IMR-90 (cell line): ENCODE measurements around the gene PKP4. TPM values are rescaled to one million over a fixed set of nuclear protein-coding genes. Genes with fewer than 3 reads are reported as not detected.

ENCODE experiments used
- ATAC-seq: fragments of 200-7000 bp; cut with Tn5 transposase; 2 replicates; pipeline ENCODE4 v1.9.1; 2020; ENCODE audit warnings: low read depth, mild to moderate bottlenecking, moderate library complexity
- BruUV-seq: library from RNA; stranded (reverse); fragments of 400-500 nt; replicated peaks from 2 replicates; lab custom pipeline; 2021; lab: Mats Ljungman, UMichigan
- CTCF ChIA-PET: fragments of 300-600 bp; formaldehyde crosslinking; extraction: SDS; loops from one replicate; lab custom pipeline; 2021; ENCODE audit warnings: antibody characterized with exemption; lab: Yijun Ruan, JAX
- POLR2A ChIA-PET: fragments of 300-600 bp; sonication (Branson Sonifier 250); formaldehyde crosslinking; loops from one replicate; lab custom pipeline; 2022; ENCODE audit warnings: antibody characterized with exemption; ENCODE audit not compliant: unreplicated experiment; lab: Charles Lee
- DNase-seq: peaks from one replicate; pipeline ENCODE4 v3.0.0; 2013
- H2AFZ ChIP-seq: replicated peaks from 2 replicates; pipeline ENCODE3; 2013; ENCODE audit warnings: low read length, mild to moderate bottlenecking; ENCODE audit not compliant: poor library complexity
- H2AK5ac ChIP-seq: 2 replicates; pipeline ENCODE4 v1.6.1; 2013; ENCODE audit warnings: low read depth, low read length, inconsistent platforms
- H2AK9ac ChIP-seq: replicated peaks from 2 replicates; pipeline ENCODE3; 2013; ENCODE audit warnings: mild to moderate bottlenecking, low read depth, low read length, moderate library complexity; ENCODE audit not compliant: poor library complexity
- H2BK120ac ChIP-seq: 2 replicates; pipeline ENCODE4 v1.6.1; 2013; ENCODE audit warnings: low read depth, low read length, inconsistent platforms
- H2BK15ac ChIP-seq: 3 replicates; pipeline ENCODE4 v1.6.1; 2013; ENCODE audit warnings: low read depth, low read length, inconsistent platforms
- H2BK20ac ChIP-seq: 2 replicates; pipeline ENCODE4 v1.6.1; 2013; ENCODE audit warnings: low read depth, mild to moderate bottlenecking, inconsistent platforms, low read length, moderate library complexity
- H2BK5ac ChIP-seq: 2 replicates; pipeline ENCODE4 v1.6.1; 2013; ENCODE audit warnings: mild to moderate bottlenecking, low read depth, low read length, inconsistent platforms; ENCODE audit not compliant: poor library complexity, severe bottlenecking
- H3K14ac ChIP-seq: replicated peaks from 2 replicates; pipeline ENCODE4 v1.6.1; 2013; ENCODE audit warnings: low read depth, low read length, inconsistent platforms
- H3K18ac ChIP-seq: 2 replicates; pipeline ENCODE4 v1.6.1; 2013; ENCODE audit warnings: low read depth, low read length, control low read depth
- H3K23ac ChIP-seq: 2 replicates; pipeline ENCODE4 v1.6.1; 2013; ENCODE audit warnings: low read depth, low read length, inconsistent platforms
- H3K27ac ChIP-seq: 2 replicates; pipeline ENCODE4 v1.5.1; 2013; ENCODE audit warnings: mild to moderate bottlenecking, control low read depth, low read length; ENCODE audit not compliant: insufficient read depth
- H3K27me3 ChIP-seq: 2 replicates; pipeline ENCODE4 v1.6.1; 2013; ENCODE audit warnings: low read length; ENCODE audit not compliant: control insufficient read depth, insufficient read depth
- H3K36me3 ChIP-seq: 2 replicates; pipeline ENCODE4 v1.6.1; 2013; ENCODE audit warnings: low read length, mixed read lengths; ENCODE audit not compliant: control insufficient read depth, insufficient read depth
- H3K4ac ChIP-seq: 2 replicates; pipeline ENCODE4 v1.6.1; 2013; ENCODE audit warnings: low read depth, low read length, inconsistent platforms
- H3K4me1 ChIP-seq: 2 replicates; pipeline ENCODE4 v1.6.1; 2013; ENCODE audit warnings: low read length, mixed read lengths; ENCODE audit not compliant: control insufficient read depth, insufficient read depth
- H3K4me2 ChIP-seq: 2 replicates; pipeline ENCODE4 v1.6.1; 2013; ENCODE audit warnings: low read depth, mild to moderate bottlenecking, control low read depth, low read length, moderate library complexity
- H3K4me3 ChIP-seq: 2 replicates; pipeline ENCODE4 v1.5.1; 2013; ENCODE audit warnings: low read depth, mild to moderate bottlenecking, control low read depth, low read length, moderate library complexity; ENCODE audit not compliant: insufficient read depth
- H3K56ac ChIP-seq: 2 replicates; pipeline ENCODE4 v1.6.1; 2013; ENCODE audit warnings: low read length, inconsistent platforms; ENCODE audit not compliant: insufficient read depth; ENCODE audit errors: extremely low read depth
- H3K79me1 ChIP-seq, 2 experiments: 2 replicates each; pipeline ENCODE4 v1.6.1; 2013; ENCODE audit warnings: low read length in 2 of 2, inconsistent platforms in 1 of 2, low read depth in 1 of 2
- H3K9ac ChIP-seq: 2 replicates; pipeline ENCODE4 v1.6.1; 2013; ENCODE audit warnings: low read depth, low read length, control low read depth
- H3K9me1 ChIP-seq: 2 replicates; pipeline ENCODE4 v1.6.1; 2013; ENCODE audit warnings: low read length, inconsistent platforms; ENCODE audit not compliant: insufficient read depth
- H3K9me3 ChIP-seq: 2 replicates; pipeline ENCODE4 v1.6.1; 2013; ENCODE audit warnings: low read length; ENCODE audit not compliant: control insufficient read depth, insufficient read depth
- H4K20me1 ChIP-seq: 2 replicates; pipeline ENCODE4 v1.6.1; 2013; ENCODE audit warnings: low read length, inconsistent platforms; ENCODE audit not compliant: insufficient read depth
- H4K5ac ChIP-seq: 2 replicates; pipeline ENCODE4 v1.6.1; 2013; ENCODE audit warnings: mild to moderate bottlenecking, low read depth, low read length, control low read depth
- H4K8ac ChIP-seq, 2 experiments: 2 replicates each; pipeline ENCODE4 v1.6.1; 2013; ENCODE audit warnings: low read depth in 2 of 2, low read length in 2 of 2, control low read depth in 1 of 2, inconsistent platforms in 1 of 2
- H4K91ac ChIP-seq: 2 replicates; pipeline ENCODE4 v1.6.1; 2013; ENCODE audit warnings: low read depth, low read length, inconsistent platforms; ENCODE audit not compliant: insufficient read depth
- BHLHE40 ChIP-seq: fragments of 150-350 bp; IDR thresholded peaks from 2 replicates; pipeline ENCODE4 v1.6.1; 2016; ENCODE audit warnings: mild to moderate bottlenecking, low read depth, low read length
- CEBPB ChIP-seq: IDR thresholded peaks from 2 replicates; pipeline ENCODE4 v1.6.1; 2012; ENCODE audit warnings: low read depth, low read length, improper control_type of control experiment
- CHD1 ChIP-seq: IDR thresholded peaks from 2 replicates; pipeline ENCODE4 v1.6.1; 2012; ENCODE audit warnings: low read depth, low read length, improper control_type of control experiment
- CTCF ChIP-seq: conservative IDR thresholded peaks from 2 replicates; pipeline ENCODE4 v1.5.1; 2012; ENCODE audit warnings: mild to moderate bottlenecking, low read depth, low read length, improper control_type of control experiment
- FOS ChIP-seq: fragments of 150-350 bp; IDR thresholded peaks from 2 replicates; pipeline ENCODE4 v1.6.1; 2016; ENCODE audit warnings: low read depth, low read length
- MAFK ChIP-seq: IDR thresholded peaks from 2 replicates; pipeline ENCODE4 v1.6.1; 2012; ENCODE audit warnings: low read depth, low read length, improper control_type of control experiment
- MAZ ChIP-seq: IDR thresholded peaks from 2 replicates; pipeline ENCODE4 v1.6.1; 2012; ENCODE audit warnings: low read depth, mild to moderate bottlenecking, low read length, improper control_type of control experiment, moderate library complexity, borderline replicate concordance
- MXI1 ChIP-seq: IDR thresholded peaks from 2 replicates; pipeline ENCODE4 v1.6.1; 2012; ENCODE audit warnings: low read depth, mild to moderate bottlenecking, low read length, moderate library complexity, borderline replicate concordance
- NFE2L2 ChIP-seq: fragments of 150-350 bp; IDR thresholded peaks from 2 replicates; pipeline ENCODE4 v1.6.1; 2016; ENCODE audit warnings: low read depth, mild to moderate bottlenecking, low read length
- POLR2A ChIP-seq: IDR thresholded peaks from 2 replicates; pipeline ENCODE4 v1.6.1; 2012; ENCODE audit warnings: mild to moderate bottlenecking, low read depth, low read length
- RAD21 ChIP-seq: IDR thresholded peaks from 2 replicates; pipeline ENCODE4 v1.6.1; 2012; ENCODE audit warnings: low read length, improper control_type of control experiment
- RCOR1 ChIP-seq: IDR thresholded peaks from 2 replicates; pipeline ENCODE4 v1.6.1; 2012; ENCODE audit warnings: mild to moderate bottlenecking, low read length, improper control_type of control experiment; ENCODE audit not compliant: insufficient replicate concordance
- RFX5 ChIP-seq: IDR thresholded peaks from 2 replicates; pipeline ENCODE4 v1.8.0; 2012; ENCODE audit warnings: low read depth, mild to moderate bottlenecking, low read length, moderate library complexity
- SMC3 ChIP-seq: fragments of 150-350 bp; IDR thresholded peaks from 2 replicates; pipeline ENCODE4 v1.6.1; 2016; ENCODE audit warnings: low read depth, mild to moderate bottlenecking, antibody characterized with exemption, low read length, moderate library complexity
- USF2 ChIP-seq: fragments of 150-350 bp; IDR thresholded peaks from 2 replicates; pipeline ENCODE4 v1.6.1; 2017; ENCODE audit warnings: mild to moderate bottlenecking, antibody characterized with exemption, low read length, low read depth
- WGBS, 2 experiments: methylation state at CpG; one replicate each; pipeline versions ENCODE4 v1.1.5 to v1.1.7; 2013; ENCODE audit warnings: missing lambda C conversion rate in 2 of 2; ENCODE audit not compliant: insufficient read length in 1 of 2; ENCODE audit errors: extremely low coverage in 2 of 2; 5-methylcytosine and 5-hydroxymethylcytosine counted together
- dilution Hi-C: fragments of 300-500 bp; cut with HindIII; formaldehyde crosslinking; loops from one replicate; pipeline ENCODE4 v1.14.3; 2018; ENCODE audit warnings: low sequenced_read_pairs; ENCODE audit not compliant: unreplicated experiment
- in situ Hi-C: fragments of 300-500 bp; cut with MboI; formaldehyde crosslinking; loops from 3 replicates; pipeline ENCODE4 v1.14.3; 2019; ENCODE audit warnings: low sequenced_read_pairs, inconsistent platforms, mixed read lengths
- intact Hi-C: fragments of 100-400 bp; cut with micrococcal nuclease; formaldehyde crosslinking; loops from 2 replicates; pipeline ENCODE4 v1.10.0; 2022
- polyA plus RNA-seq, 3 experiments: library from polyadenylated mRNA; depleted of rRNA; stranded (reverse); fragments of >200 nt; gene quantifications; 2 replicates each; pipeline ENCODE4 v1.2.3, GENCODE V29; 2012; ENCODE audit warnings: low replicate concordance in 1 of 3
- total RNA-seq: library from RNA; depleted of rRNA; stranded (reverse); fragments of >200 nt; gene quantifications from 2 replicates; pipeline ENCODE4 v1.2.3, GENCODE V29; 2012
- TF ChIP-seq, protein P1 (sequence below): fragments of 150-350 bp; IDR thresholded peaks from 2 replicates; pipeline ENCODE4 v1.6.1; 2016; ENCODE audit warnings: low read depth, mild to moderate bottlenecking, low read length, moderate library complexity, borderline replicate concordance

PKP4 gene
- total and polyA plus RNA-seq, 2 of the 4 experiments (the other 2 are of a cell fraction): 20.1 to 37.8 TPM

DNA sequence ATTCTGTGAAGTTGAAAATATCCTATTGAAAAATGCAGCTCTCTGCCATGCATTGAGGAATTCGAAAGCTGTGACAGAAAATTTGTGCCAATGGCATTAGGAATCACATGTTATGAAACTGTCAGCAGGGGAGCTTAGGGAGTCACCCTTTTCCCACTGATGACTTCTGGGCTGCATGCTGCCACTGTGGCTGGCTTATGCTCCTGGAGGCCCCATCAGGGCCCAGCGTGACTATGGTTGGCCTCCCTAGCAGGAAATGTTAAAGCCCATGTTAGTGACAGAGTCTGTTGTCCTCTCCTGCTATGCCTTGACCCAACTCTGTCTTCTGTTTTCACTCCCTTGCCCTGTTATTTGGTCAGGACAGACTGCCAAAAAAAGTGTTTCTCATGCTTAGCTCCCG, 198.9 kb downstream of the PKP4 start:
- Histone ChIP-seq H3K9me1 (peaks cover 15% of the 10 kb centered on the region), H2BK120ac (no peak overlapping the region), H2BK20ac (no peak overlapping the region), H3K9ac (no peak overlapping the region), H3K27ac (no peak overlapping the region), H4K5ac (no peak overlapping the region), H3K4ac (no peak overlapping the region), H4K20me1 (no peaks in the 10 kb centered on the region), H3K36me3 (peaks cover 2% of the 10 kb centered on the region; the same call in 1 of the 2 replicates), H2BK5ac (no peak overlapping the region), H2AK5ac (no peak overlapping the region), H2AFZ (no peak overlapping the region), H2BK15ac (no peak overlapping the region), H3K4me1 (no peaks in the 10 kb centered on the region), H3K9me3 (no peaks in the 10 kb centered on the region), H3K23ac (no peak overlapping the region), H3K79me1 (no peaks in the 10 kb centered on the region), H4K91ac (no peak overlapping the region), H3K4me3 (no peak overlapping the region), H4K8ac (no peak overlapping the region), H2AK9ac (no peak overlapping the region), H3K4me2 (no peak overlapping the region), H3K14ac (no peak overlapping the region; the same call in 1 of the 2 replicates), H3K56ac (no peak overlapping the region), H3K18ac (no peak overlapping the region), H3K27me3 (no peaks in the 10 kb centered on the region)
- dilution Hi-C loops (no loop called here), in situ Hi-C loops (no loop called here), intact Hi-C loops (no loop called here)
- no peak for ATAC-seq
- WGBS, 2 experiments: no CpG with 5 or more reads among the region's 3 CpGs
- BruUV-seq: no TSS peak
- POLR2A ChIA-PET: no interaction called here
- DNase-seq: no peak
- CTCF ChIA-PET: interaction anchor here (1.0 kb wide), 1 partner anchor 27 kb away, joined by 4 read pairs; no protein-coding TSS in a partner anchor
- no peak for TF ChIP-seq FOS
- no peak for TF ChIP-seq BHLHE40
- TF ChIP-seq USF2: no peak
- TF ChIP-seq CTCF: no peak
- TF ChIP-seq CHD1: no peak
- TF ChIP-seq, protein P1, sequence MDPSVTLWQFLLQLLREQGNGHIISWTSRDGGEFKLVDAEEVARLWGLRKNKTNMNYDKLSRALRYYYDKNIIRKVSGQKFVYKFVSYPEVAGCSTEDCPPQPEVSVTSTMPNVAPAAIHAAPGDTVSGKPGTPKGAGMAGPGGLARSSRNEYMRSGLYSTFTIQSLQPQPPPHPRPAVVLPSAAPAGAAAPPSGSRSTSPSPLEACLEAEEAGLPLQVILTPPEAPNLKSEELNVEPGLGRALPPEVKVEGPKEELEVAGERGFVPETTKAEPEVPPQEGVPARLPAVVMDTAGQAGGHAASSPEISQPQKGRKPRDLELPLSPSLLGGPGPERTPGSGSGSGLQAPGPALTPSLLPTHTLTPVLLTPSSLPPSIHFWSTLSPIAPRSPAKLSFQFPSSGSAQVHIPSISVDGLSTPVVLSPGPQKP: no peak
- TF ChIP-seq MAZ: no peak
- TF ChIP-seq NFE2L2: no peak
- TF ChIP-seq SMC3: no peak
- no peak for TF ChIP-seq CEBPB
- TF ChIP-seq RFX5: no peak
- TF ChIP-seq RCOR1: no peak
- no peak for TF ChIP-seq POLR2A
- no peak for TF ChIP-seq MXI1
- no peak for TF ChIP-seq RAD21
- no peak for TF ChIP-seq MAFK
